Psoas muscle (tissue), 8 donors: Measurements from ENCODE around the gene GRIP2. TPM values are rescaled to one million over a fixed set of nuclear protein-coding genes. Genes with fewer than 3 reads are reported as not detected.
A peak's percentile ranks its signal among the peaks of the same experiment; 100 is the strongest.

Experiments
- ATAC-seq, 4 donors: fragments of 200-7000 bp; cut with Tn5 transposase; one replicate each; pipeline ENCODE4 v1.9.1; 2020; ENCODE audit warnings: moderate library complexity in 3 of 4, mild to moderate bottlenecking in 2 of 4
- DNase-seq, 2 donors: peaks; one replicate each; pipeline ENCODE4 v3.0.0-alpha.2; 2020
- H3K27ac ChIP-seq: fragments of 200-600 bp; one replicate; pipeline ENCODE4 v1.8.0; 2022
- H3K27me3 ChIP-seq, 3 donors: fragments of 200-600 bp in 1 of 3; one replicate each; pipeline versions ENCODE4 v1.6.1 to v1.8.0; 2013 to 2022; ENCODE audit warnings: low read length in 2 of 3, mild to moderate bottlenecking in 2 of 3, moderate library complexity in 1 of 3; ENCODE audit not compliant: insufficient read depth in 3 of 3
- H3K36me3 ChIP-seq, 2 donors: fragments of 200-600 bp in 1 of 2; one replicate each; pipeline versions ENCODE4 v1.6.1 to v1.8.0; 2013 to 2022; ENCODE audit warnings: low read depth in 1 of 2, mild to moderate bottlenecking in 1 of 2, moderate library complexity in 1 of 2; ENCODE audit not compliant: insufficient read depth in 1 of 2
- H3K4me1 ChIP-seq: fragments of 200-600 bp; one replicate; pipeline ENCODE4 v1.8.0; 2022
- H3K4me3 ChIP-seq: fragments of 200-600 bp; one replicate; pipeline ENCODE4 v1.8.0; 2022; ENCODE audit warnings: mild to moderate bottlenecking
- H3K9me3 ChIP-seq: fragments of 200-600 bp; one replicate; pipeline ENCODE4 v1.8.0; 2022
- CTCF ChIP-seq: fragments of 200-600 bp; IDR thresholded peaks from one replicate; pipeline ENCODE4 v1.8.0; 2022; ENCODE audit warnings: antibody characterized with exemption
- WGBS, 3 donors: extraction: QIAGEN DNeasy Blood & Tissue Kit; methylation state at CpG; one replicate each; pipeline versions ENCODE4 v1.1.6 to v1.1.7; 2013; 5-methylcytosine and 5-hydroxymethylcytosine counted together
- intact Hi-C, 2 donors: fragments of 100-400 bp; cut with DNase I; formaldehyde crosslinking; loops; one replicate each; pipeline versions ENCODE4 v1.11.0 to v1.14.2; 2022
- polyA plus RNA-seq, 3 donors: library from polyadenylated mRNA; stranded (reverse); fragments of 200-250 nt; gene quantifications; one replicate each; pipeline ENCODE4 v1.2.3, GENCODE V29; 2013
- total RNA-seq, 4 donors: library from RNA; stranded (reverse); fragmentation: NEBNext Ultra II Directional in 2 of 4; extraction: Animal tissue kit (Norgen Biotek cat#: 25700) in 2 of 4; gene quantifications; one replicate each; pipeline versions ENCODE4 v1.2.1 to v1.2.4, GENCODE V29; 2021 to 2023
- donor health status: healthy with polysubstance abuse.
- donor health status: DM: no; HTN: no; CAD: no; lungs with moderate emphysema.
- donor health status: Bipolar disorder and iron deficiency.
- donor health status: healthy.
- donor health status: DM: yes; HTN: yes; CAD: no.
- donor health status: DM: no; HTN: no; CAD: no.
- donor health status: DM: no; HTN: no; CAD: no.
- donor health status: DM: yes; HTN: yes; CAD: no.

The GRIP2 gene
- total and polyA plus RNA-seq, 7 donors, result 2.2 to 37.4 (median 24.9) TPM

- H3K27me3 ChIP-seq, result no peaks in the 10 kb centered on the region
- H3K9me3 ChIP-seq, result no peaks in the 10 kb centered on the region
- H3K36me3 ChIP-seq, result peaks cover 8 to 97% of the 10 kb centered on the region in 2 donors
- DNase-seq (peak in 1 of 2 donors; percentile 40), ATAC-seq (no peak)
- no peak overlapping the region for H3K4me3 ChIP-seq
- H3K4me1 ChIP-seq, result peaks cover 24% of the 10 kb centered on the region
- WGBS, 3 donors, result 92 to 93% (median 92%) methylated on average over 13 of the region's 13 CpGs
- no peak for TF ChIP-seq CTCF
- intact Hi-C loops, result no loop called here
- no peak overlapping the region for H3K27ac ChIP-seq
Measured at GRCh38 chr3:14476583-14477265, 63.4 kb downstream of the GRIP2 start.

- H3K4me3 ChIP-seq, result no peak overlapping the region
- WGBS, 3 donors, result 73 to 89% (median 85%) methylated on average over 7 of the region's 7 CpGs
- no peak for TF ChIP-seq CTCF
- ATAC-seq (no peak), DNase-seq (no peak)
- peaks cover 24% of the 10 kb centered on the region for H3K4me1 ChIP-seq
- intact Hi-C loops, result no loop called here
- H3K27me3 ChIP-seq, result no peaks in the 10 kb centered on the region
- H3K27ac ChIP-seq, result no peak overlapping the region
- no peaks in the 10 kb centered on the region for H3K9me3 ChIP-seq
- H3K36me3 ChIP-seq, result peaks cover 8 to 95% of the 10 kb centered on the region in 2 donors
Measured at GRCh38 chr3:14475621-14476020, 64.5 kb downstream of the GRIP2 start.

DNA sequence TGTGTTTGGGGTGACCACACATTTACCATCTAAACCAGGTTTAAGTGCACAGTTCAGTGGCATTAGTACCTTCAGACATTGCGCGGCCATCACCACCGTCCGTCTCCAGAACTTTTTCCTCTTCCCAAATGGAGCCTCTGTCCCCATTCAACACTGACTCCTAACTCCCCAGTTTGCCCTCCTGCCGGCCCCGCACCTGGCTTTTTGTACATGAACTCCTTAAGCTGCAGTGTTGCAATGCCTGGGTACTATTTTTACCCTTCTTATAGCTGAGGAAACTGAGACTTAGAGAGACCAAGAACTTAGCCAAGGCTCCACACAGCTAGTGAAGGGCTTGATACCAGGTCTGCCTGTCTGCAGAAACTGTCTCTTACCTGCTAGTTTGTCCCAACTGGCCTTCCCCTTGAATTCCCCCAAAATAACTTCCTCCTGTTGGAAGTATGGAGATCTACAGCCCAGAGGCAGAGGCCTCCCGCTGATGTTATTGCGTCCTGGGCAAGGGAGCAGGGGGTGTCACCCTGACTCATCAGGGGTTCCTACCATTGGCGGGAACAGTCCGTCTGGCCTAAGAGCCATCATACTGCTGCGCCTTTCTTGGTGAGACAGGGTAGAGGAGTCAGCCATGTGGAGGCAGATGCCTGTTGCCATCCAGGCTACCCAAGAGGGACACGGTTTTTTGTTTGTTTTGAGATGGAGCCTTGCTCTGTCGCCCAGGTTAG lies 65.6 kb downstream of the GRIP2 start:
- DNase-seq (no peak), ATAC-seq (peak in 3 of 4 donors; percentile 69 to 81 (median 70))
- intact Hi-C loops, result loop anchor here in 1 of 2 donors (5.0 kb wide), 1 partner anchor 577 kb away; no protein-coding TSS in a partner anchor
- Histone ChIP-seq H3K36me3 (peaks cover 8 to 95% of the 10 kb centered on the region in 2 donors), H3K27me3 (no peaks in the 10 kb centered on the region), H3K27ac (peak overlapping the region; percentile 32), H3K9me3 (no peaks in the 10 kb centered on the region), H3K4me1 (peaks cover 24% of the 10 kb centered on the region), H3K4me3 (no peak overlapping the region)
- 81 to 93% (median 87%) methylated on average over 13 of the region's 13 CpGs for WGBS, 3 donors
- TF ChIP-seq CTCF, result no peak

GRCh38 chr3:14473411-14473891 lies 66.7 kb downstream of the GRIP2 start:
- DNase-seq, result no peak
- Histone ChIP-seq H3K36me3 (peaks cover 8 to 95% of the 10 kb centered on the region in 2 donors), H3K27ac (peak overlapping the region; percentile 32), H3K27me3 (no peaks in the 10 kb centered on the region), H3K4me1 (peaks cover 24% of the 10 kb centered on the region), H3K9me3 (no peaks in the 10 kb centered on the region), H3K4me3 (no peak overlapping the region)
- intact Hi-C loops, result loop anchor here in 1 of 2 donors (5.0 kb wide), 1 partner anchor 576 kb away; no protein-coding TSS in a partner anchor
- ATAC-seq, result no peak
- 77 to 80% (median 78%) methylated on average over 7 of the region's 7 CpGs for WGBS, 3 donors
- TF ChIP-seq CTCF, result no peak
